Fibroblast of gingiva (primary cell): ENCODE data around the gene PLP2.

ENCODE experiments used
- DNase-seq: peaks from one replicate; pipeline ENCODE4 v3.0.0-alpha.2; 2011; ENCODE audit warnings: low read depth

PLP2 gene

DNA sequence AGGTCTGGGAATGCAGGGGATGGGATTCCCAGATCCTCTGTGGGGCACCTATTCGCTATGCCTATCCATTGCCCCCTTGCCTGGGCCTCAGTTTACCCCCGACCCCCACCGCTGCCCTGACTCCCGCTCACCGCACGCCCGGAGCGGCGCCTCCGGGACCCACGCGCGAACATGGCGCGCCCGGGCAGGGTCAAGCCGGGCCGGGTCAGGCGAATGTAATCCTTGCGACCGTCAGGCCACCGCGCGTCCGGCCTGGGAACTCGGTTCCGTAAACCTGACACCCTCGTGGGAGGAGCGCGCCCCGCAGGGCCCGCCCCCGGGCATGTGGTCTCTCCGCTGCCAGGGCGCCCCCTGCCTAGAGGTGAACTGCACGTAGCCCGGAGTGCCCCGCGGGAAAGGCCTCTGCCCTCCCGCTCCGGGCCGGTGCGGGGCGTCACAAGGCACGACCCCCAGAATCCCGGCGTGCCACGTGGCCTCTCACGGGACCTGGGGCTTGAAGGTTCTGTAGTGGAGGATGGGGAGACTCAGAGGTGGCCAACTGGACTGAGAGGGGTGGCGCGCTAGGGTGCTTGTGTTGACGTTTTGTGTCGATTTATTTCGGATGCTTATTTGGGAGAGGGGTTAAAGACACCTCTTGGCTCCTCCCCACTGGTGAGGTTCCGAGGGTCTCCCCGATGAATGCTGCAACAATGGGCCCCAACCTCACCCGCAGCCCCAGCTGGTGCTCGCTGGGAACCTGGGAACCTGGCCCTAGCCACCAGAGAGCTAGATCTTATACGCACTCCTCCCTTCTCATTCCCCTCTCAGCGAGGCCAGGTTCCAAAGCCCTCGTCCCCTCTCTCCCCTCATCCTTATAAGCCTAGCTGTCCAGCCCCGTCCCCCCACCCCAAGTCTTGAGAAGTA is 14.7 kb downstream of the PLP2 start, which contains the start of gene PRICKLE3:
TSS of gene PRICKLE3 (minus strand) at position 249 of the 903 bp plus-strand sequence. CDS start at position 173, 76 bp downstream.
- DNase-seq: peak; percentile 62

GRCh38 chrX:49187028-49187394 is 15.3 kb downstream of the PLP2 start:
- no peak for DNase-seq

DNA sequence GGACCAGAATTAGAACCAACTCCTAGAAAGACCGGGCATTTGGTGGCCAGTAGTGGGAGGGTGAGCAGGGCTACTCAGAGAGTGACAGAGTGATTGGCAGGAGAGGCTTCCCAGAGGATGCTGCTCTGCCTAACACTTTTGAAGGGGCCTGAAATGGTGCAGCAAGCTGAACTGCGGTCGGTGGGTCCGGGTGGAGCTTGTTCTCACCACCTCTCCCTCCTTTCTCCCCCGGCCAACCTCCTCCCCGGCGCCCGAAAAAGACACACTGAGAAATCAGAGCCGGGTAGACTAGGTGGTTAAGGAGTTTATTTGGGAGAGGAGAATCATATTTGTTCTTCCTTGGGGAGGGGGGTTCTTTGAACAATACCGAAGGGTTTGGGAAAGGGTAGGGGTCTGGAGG is 15.8 kb downstream of the PLP2 start:
- DNase-seq: no peak

- no peak for DNase-seq
These were observed 16.9 kb downstream of the PLP2 start for GRCh38 chrX:49188468-49189076.

DNA sequence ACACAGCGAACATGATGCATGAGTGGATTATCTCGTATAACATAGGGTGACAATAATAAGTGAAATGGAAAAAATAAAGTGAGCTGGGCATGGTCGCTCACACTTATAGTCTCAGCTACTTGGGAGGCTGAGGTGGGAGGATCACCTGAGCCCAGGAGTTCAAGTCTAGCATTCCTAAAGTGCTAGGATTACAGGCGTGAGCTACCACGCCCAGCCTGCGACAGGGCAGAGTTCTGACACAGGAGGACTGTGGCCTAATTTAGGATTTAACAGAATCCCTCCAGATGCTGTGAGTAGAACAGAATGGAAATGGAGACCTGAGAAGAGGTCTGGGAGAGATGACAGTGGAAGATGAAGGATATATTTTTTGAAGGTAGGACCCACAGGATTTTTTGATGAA is 17.9 kb downstream of the PLP2 start:
- no peak for DNase-seq

DNA sequence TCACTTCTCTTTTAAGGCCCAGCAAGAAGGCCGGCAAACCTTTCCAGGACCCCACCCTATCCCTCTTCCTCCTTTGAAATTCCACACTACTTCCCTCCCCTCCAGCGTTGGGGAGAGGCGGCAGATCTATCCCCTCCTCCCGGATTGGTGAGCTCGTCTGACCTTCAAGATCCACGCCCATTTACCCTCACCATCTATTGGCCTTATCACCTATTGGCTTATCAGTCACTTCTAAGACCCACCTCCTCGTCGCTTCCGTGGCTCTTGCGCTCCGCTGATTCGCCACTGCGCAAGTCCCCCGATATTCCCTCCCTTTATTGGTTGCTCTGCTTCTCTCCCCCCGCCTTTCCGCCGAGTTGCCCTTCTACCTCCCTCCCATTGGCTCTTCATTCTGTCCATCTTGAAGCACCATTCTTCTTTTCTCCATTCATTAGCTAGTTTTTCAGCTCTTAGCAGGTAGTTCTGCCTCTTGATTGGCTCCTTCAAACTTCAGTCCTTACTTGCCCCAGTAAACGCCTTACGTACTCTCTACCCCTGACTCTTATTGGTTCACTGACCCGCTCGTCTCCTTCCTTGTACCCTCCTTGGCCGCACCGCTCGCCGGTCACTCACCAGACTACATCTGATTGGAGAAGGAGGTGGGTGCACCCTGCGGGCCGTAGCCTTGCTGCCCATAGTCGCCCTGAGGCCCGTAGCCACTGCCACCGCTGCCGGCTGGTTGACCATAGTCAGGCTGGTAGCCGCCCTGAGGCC is 19.3 kb downstream of the PLP2 start:
- peak; percentile 100 for DNase-seq

DNA sequence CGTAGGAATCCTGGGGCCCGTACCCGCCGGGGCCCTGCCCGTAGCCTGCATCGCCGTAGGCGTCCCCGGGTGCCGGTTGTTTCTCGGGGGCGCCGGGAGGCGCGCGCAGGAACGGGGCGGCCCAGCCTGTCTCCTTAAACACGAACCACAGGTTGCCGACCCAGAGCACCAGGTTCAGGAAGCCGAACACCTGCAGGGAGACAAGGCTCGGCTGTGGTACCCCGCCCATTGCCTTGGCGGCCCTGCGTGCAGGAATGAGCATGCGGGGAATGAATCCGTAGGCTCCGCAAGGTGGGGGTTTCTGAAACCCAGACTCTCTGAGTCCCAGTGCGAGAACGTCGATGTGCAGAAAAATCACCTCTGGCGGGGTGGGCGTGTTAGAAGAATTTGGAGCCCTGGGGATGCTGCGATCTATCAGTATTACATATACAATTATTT is 19.9 kb downstream of the PLP2 start:
- DNase-seq: no peak

GRCh38 chrX:49192722-49193328 is 21.1 kb downstream of the PLP2 start:
- no peak for DNase-seq

- DNase-seq: no peak
These were observed 21.9 kb downstream of the PLP2 start for GRCh38 chrX:49193542-49193964.

DNA sequence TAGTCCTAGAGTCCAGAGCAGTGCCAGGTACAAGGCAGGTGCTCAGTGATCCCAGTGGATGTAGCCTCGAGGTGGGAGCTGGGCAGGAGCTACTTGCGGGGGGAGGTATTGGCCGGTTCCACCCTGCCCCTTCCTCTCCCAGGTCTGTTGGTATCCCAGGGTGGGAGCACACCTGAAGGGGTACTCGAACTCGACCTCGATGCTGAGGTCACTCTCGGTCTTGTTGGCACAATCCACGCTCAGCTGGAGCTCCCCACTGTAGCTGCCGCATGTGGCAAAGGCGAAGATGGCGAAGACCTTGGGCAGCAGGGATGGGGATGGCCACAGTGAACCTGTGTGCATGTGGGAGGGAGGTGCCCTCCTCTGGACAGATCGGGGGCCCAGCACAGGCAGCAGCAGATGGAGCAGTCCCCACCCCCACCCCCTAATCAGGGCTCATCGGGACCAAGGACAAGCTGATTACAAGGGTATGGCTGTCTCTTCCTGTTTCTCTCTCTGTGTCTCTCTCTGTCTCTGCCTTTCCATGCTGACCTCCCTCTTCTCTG is 25.9 kb downstream of the PLP2 start:
- no peak for DNase-seq

- no peak for DNase-seq
These were observed 27.0 kb downstream of the PLP2 start for GRCh38 chrX:49198540-49199314.

- no peak for DNase-seq
These were observed 27.6 kb downstream of the PLP2 start for GRCh38 chrX:49199315-49199595.

GRCh38 chrX:49199906-49200771 is 28.4 kb downstream of the PLP2 start, which contains the start of gene SYP:
SYP (minus strand) TSS chrX:49200193; CDS start chrX:49200186, 7 bp downstream.
- peak; percentile 78 for DNase-seq

DNA sequence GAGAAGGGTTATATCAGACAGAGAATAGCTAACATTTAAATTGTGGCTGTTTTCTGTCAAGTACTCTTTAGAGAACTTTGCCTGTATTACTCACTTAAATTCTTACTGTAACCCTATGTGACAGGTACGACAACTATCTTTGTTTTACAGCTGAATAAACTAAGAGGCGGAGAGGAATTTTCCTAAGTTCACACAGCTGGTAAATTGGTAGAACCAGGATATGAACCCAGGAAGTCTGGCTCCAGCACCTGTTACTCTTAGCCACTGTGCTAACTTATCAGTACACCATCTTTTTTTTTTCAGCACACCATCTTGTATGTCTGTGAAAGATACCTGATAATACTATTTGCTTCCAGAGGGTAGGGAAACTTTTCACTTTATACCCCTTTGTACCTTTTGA is 30.3 kb downstream of the PLP2 start:
- no peak for DNase-seq

- DNase-seq: no peak
These were observed 31.8 kb downstream of the PLP2 start for GRCh38 chrX:49203536-49203935.

DNA sequence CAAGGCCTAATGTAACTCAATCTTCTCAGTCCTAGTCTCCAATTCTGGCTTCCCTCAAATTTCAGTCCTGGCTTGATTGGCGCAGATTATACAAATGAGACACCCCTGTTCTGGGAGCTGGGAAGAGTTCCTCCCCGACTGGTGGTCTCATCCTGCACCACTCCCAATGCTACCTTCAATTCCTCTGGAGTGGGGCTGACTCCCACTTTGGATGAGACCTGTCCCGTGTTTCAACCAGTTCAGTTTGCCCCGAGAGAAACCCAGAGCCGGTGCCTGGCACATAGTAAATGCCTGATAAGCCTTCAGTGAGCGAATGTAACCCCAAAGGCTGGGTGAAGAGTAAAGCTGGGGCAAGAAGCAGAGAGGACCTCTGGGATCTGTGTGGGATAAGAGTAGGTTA is 32.3 kb downstream of the PLP2 start:
- no peak for DNase-seq

DNA sequence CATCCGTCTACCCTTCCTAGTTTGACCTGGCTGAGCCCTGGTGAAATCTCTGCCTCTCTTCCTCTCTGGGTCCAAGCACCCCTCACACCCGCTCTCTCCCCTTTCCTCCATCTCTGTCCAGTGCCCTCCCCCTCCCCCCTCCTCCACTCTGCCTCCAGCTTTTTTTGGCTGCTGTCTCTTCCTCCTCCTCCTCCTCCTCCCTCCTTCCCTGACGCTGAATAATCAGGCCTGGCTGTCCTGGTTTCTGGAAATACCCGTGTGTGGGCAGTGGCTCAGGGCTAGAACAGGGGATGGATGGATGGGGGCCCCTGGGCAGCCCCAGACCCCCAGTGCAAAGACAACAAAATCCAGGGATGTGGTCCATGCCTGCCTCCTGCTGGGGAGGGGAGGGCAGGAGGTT is 33.0 kb downstream of the PLP2 start:
- no peak for DNase-seq

DNA sequence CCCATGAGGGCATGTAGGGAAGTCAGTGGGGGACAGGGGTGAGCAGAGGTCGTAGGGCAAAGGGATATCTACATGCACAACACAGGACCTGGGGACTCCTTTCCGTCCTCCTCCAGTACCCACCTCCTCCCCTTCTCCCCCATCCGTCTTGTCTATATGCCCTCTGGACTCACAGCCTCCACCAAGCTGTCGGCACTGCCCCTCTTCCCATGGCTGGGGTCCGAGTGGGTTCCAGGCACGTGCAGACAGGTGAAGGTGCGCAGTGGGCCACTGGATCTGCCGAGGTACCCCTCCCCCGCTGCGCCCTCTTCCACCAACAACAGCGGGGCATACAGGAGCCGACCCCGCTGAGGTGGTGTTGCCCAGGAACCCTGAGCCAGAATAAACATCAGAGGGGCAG is 33.7 kb downstream of the PLP2 start:
- DNase-seq: no peak

GRCh38 chrX:49206543-49206942 is 34.8 kb downstream of the PLP2 start:
- DNase-seq: no peak

DNA sequence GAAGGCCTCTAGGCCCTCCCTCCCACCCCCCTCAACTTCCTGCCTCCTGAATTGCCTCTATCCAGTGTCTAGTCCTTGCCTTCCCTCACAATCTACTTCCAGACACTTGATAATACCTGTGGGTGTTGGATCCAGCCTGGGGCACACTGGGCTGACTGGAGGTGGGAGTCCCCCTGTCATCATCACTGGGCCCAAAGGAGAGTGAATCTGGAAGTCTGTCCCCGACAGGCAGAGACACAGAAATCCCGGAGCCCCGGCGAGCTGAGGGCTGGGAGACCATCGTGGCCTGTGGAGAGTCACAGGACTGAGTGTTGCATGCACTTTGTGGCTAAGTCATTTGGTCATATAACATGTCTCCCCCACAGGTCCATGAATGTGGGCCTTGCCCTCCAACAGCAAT is 36.7 kb downstream of the PLP2 start:
- no peak for DNase-seq
